Skeletal muscle tissue (tissue), 4 donors: ENCODE data around the gene SLC26A1. TPM values are rescaled to one million over a fixed set of nuclear protein-coding genes. Genes with fewer than 3 reads are reported as not detected.

Experiments
- H3K27ac ChIP-seq: one replicate; pipeline ENCODE4 v1.7.0; 2013; ENCODE audit warnings: mild to moderate bottlenecking, low read depth, low read length, inconsistent platforms
- H3K27me3 ChIP-seq, 3 donors: one replicate each; pipeline ENCODE4 v1.7.0; 2013; ENCODE audit warnings: low read length in 3 of 3; ENCODE audit not compliant: control insufficient read depth in 3 of 3, insufficient read depth in 3 of 3
- H3K36me3 ChIP-seq, 3 donors: one replicate each; pipeline ENCODE4 v1.7.0; 2013; ENCODE audit warnings: low read length in 3 of 3; ENCODE audit not compliant: control insufficient read depth in 3 of 3, insufficient read depth in 3 of 3
- H3K4me1 ChIP-seq, 3 donors: one replicate each; pipeline ENCODE4 v1.7.0; 2013; ENCODE audit warnings: low read length in 3 of 3, mild to moderate bottlenecking in 3 of 3; ENCODE audit not compliant: control insufficient read depth in 3 of 3, insufficient read depth in 3 of 3
- H3K4me3 ChIP-seq, 3 donors: one replicate each; pipeline ENCODE4 v1.7.0; 2013; ENCODE audit warnings: low read length in 3 of 3
- H3K9ac ChIP-seq, 3 donors: one replicate each; pipeline ENCODE4 v1.7.0; 2013; ENCODE audit warnings: low read length in 3 of 3, mild to moderate bottlenecking in 3 of 3, moderate library complexity in 2 of 3, low read depth in 1 of 3
- H3K9me3 ChIP-seq, 3 donors: one replicate each; pipeline ENCODE4 v1.7.0; 2013; ENCODE audit warnings: low read length in 3 of 3; ENCODE audit not compliant: control insufficient read depth in 3 of 3
- total RNA-seq: library from RNA; depleted of rRNA; stranded (reverse); fragments of >200 nt; gene quantifications from one replicate; pipeline ENCODE4 v1.2.3, GENCODE V29; 2014
- donor health status: Osteomylitis.

SLC26A1 gene
- total RNA-seq, 1 donor from 2014 or later, result not detected

DNA sequence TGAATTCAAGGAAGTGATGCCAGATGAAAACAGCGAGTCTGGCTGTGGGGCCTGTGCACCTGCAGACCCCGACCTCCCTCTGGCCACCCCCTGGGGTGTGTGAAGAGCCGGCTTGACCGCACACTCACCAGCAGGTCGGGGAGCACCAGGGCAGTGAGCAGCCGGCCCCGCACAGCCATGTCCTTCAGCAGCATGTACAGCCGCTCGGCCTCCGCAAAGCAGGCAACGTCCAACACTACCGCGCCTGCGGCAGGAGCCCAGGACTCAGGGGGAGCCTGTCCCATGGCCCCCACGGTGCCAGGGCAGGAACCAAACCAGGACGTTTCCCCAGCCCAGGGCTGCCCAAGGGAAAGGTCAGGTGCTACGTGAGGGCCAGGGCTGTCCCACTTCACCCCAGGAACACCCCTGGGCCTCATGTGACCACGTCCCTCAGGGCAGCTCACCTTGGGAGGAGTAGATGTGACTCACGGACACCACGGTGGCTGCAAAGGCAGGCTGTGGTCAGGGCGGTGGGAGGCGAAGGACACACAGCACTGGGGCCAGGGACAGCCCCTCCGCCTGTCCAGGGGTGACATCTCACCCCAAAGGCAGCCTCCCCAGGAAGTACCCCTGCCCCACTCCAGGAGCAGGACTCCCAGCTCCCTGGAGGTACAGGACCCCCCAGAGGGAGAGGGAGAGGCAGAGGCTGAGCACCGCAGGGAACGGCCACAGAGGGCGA, 28.0 kb downstream of the SLC26A1 start:
- peaks cover 0 to 12% (median 9%) of the 10 kb centered on the region in 3 donors for H3K27me3 ChIP-seq
- H3K27ac ChIP-seq, result no peak overlapping the region
- peaks cover 5 to 14% (median 10%) of the 10 kb centered on the region in 3 donors for H3K36me3 ChIP-seq
- H3K4me1 ChIP-seq, result peaks cover 0 to 2% (median 0%) of the 10 kb centered on the region in 3 donors
- no peak overlapping the region for H3K4me3 ChIP-seq
- no peaks in the 10 kb centered on the region for H3K9me3 ChIP-seq
- no peak overlapping the region for H3K9ac ChIP-seq

GRCh38 chr4:964346-965025, 28.7 kb downstream of the SLC26A1 start:
- H3K9me3 ChIP-seq, result no peaks in the 10 kb centered on the region
- H3K27ac ChIP-seq, result no peak overlapping the region
- H3K4me1 ChIP-seq, result no peaks in the 10 kb centered on the region
- H3K36me3 ChIP-seq, result peaks cover 5 to 14% (median 10%) of the 10 kb centered on the region in 3 donors
- no peak overlapping the region for H3K4me3 ChIP-seq
- H3K27me3 ChIP-seq, result peaks cover 0 to 12% (median 9%) of the 10 kb centered on the region in 3 donors
- H3K9ac ChIP-seq, result no peak overlapping the region

DNA sequence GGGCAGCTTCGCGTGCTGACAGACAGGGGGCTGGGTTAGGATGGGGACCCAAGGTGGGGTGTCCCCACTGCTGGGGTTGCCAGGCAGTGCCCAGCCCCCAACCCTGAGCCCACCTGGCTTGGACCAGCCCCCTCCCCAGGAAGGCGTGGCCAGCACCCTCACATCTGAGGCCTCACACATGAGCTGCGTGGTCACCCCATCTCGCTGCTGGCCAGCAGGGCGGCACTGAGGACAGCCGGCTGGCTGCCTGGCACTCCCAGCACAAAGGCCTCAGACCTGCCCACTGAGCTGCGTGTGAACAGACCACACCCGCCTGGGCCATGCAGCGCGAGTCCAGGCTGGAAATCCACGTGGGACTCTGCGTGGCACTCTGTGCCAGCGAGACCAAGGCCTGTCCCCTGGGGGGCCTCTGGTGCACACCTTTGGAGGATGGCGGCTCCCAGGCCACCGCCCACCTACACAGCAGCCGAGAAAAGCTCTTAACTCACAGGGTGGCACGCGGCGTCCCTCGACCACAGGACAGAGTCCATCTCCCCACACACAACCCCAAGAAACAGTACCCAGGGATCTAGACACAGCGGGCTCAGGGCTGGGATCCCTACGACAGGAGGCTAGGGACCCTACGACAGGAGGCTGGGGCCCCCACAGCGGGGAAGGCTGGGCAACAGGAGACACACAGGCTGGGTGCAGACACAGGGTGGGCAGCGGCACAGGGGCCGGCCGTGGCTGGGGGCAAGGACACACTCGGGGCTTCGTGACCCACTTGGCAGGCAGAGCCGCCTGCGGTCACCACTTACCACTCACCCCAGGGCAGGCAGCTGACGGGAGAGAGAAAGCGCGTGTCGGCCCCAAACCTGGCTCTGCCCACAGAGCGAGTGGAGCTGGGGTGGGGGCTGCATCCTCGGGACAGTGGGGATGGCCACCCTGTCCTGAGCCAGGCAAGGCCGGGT, 29.7 kb downstream of the SLC26A1 start:
- Histone ChIP-seq H3K9ac (no peak overlapping the region), H3K27me3 (peaks cover 0 to 8% (median 7%) of the 10 kb centered on the region in 3 donors), H3K27ac (no peak overlapping the region), H3K9me3 (no peaks in the 10 kb centered on the region), H3K36me3 (peaks cover 5 to 14% (median 10%) of the 10 kb centered on the region in 3 donors), H3K4me3 (no peak overlapping the region), H3K4me1 (no peaks in the 10 kb centered on the region)

GRCh38 chr4:962231-963208, 30.7 kb downstream of the SLC26A1 start:
- H3K4me1 ChIP-seq, result no peaks in the 10 kb centered on the region
- H3K4me3 ChIP-seq, result no peak overlapping the region
- no peaks in the 10 kb centered on the region for H3K27me3 ChIP-seq
- no peaks in the 10 kb centered on the region for H3K9me3 ChIP-seq
- no peak overlapping the region for H3K27ac ChIP-seq
- peaks cover 10 to 18% (median 16%) of the 10 kb centered on the region in 3 donors for H3K36me3 ChIP-seq
- H3K9ac ChIP-seq, result no peak overlapping the region

- Histone ChIP-seq H3K27ac (no peak overlapping the region), H3K27me3 (no peaks in the 10 kb centered on the region), H3K9ac (no peak overlapping the region), H3K9me3 (no peaks in the 10 kb centered on the region), H3K4me1 (no peaks in the 10 kb centered on the region), H3K36me3 (peaks cover 10 to 18% (median 18%) of the 10 kb centered on the region in 3 donors), H3K4me3 (no peak overlapping the region)
These were observed 31.6 kb downstream of the SLC26A1 start for GRCh38 chr4:961351-962230.

DNA sequence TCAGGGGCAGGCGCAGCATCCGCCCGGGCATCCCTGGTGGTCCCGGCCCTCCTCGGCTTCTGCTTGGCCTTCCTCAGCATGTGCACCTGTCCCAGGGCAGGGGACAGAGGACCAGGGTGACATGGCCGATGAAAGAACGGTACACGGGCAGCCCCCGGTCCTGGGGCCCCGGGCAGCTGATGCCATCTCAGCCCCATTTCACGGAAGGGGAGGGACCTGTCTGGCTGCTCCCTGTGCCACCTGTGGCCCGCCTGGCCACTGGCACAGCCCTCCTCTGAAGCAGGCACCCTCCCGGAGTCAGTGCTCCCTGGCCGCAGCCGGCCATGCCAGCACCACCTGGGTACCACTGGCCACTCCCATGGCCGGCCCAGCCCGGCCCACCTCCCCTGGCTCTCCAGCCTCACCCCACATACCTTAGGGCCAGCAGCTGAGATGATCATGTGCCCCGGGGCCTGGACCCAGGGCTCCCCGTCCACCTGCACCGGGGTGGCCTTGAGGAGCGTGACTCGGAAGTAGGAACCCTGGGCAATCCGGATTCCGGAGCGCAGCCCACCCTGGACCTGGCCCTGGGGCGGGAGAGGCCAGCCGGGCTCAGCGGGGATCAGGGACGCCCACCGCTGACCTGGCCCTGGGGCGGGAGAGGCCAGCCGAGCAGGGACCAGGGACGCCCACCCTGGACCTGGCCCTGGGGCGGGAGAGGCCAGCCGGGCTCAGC, 32.4 kb downstream of the SLC26A1 start:
- no peaks in the 10 kb centered on the region for H3K4me1 ChIP-seq
- H3K36me3 ChIP-seq, result peaks cover 10 to 17% (median 12%) of the 10 kb centered on the region in 3 donors
- no peaks in the 10 kb centered on the region for H3K27me3 ChIP-seq
- H3K9me3 ChIP-seq, result no peaks in the 10 kb centered on the region
- no peak overlapping the region for H3K27ac ChIP-seq
- no peak overlapping the region for H3K4me3 ChIP-seq
- H3K9ac ChIP-seq, result no peak overlapping the region

DNA sequence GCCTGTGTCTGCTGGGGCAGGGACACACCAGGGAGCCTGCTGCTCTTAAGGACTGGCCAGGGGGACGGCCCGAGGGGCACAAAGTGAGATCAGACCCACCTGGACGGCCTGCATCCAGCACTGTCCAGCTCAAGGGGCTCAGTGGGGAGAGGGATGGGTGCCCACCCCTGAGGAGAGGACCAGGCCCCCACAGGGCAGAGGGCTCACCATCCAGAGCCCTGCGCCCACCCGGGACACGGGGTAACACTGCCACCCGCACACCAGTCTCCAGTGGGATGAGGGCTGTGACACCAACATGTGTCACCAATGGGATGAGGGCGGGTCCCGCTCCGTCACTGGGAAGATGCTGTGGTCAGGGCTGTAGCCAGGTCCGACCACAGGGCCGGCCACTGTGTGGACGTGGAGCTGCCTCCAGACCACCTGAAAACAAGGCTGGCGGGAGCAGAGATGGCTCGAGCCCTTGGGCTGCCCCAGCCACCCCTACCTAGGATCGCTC, 33.0 kb downstream of the SLC26A1 start:
- Histone ChIP-seq H3K27me3 (no peaks in the 10 kb centered on the region), H3K9ac (no peak overlapping the region), H3K9me3 (no peaks in the 10 kb centered on the region), H3K27ac (no peak overlapping the region), H3K4me3 (no peak overlapping the region), H3K4me1 (no peaks in the 10 kb centered on the region), H3K36me3 (peaks cover 12 to 18% (median 15%) of the 10 kb centered on the region in 3 donors)
